Measurements from ENCODE around the gene ANXA2. TPM values are rescaled to one million over a fixed set of nuclear protein-coding genes. Genes with fewer than 3 reads are reported as not detected.

ANXA2 gene
- total and polyA plus RNA-seq, 2 donors from 2014 or later: 383 to 867 TPM

DNA sequence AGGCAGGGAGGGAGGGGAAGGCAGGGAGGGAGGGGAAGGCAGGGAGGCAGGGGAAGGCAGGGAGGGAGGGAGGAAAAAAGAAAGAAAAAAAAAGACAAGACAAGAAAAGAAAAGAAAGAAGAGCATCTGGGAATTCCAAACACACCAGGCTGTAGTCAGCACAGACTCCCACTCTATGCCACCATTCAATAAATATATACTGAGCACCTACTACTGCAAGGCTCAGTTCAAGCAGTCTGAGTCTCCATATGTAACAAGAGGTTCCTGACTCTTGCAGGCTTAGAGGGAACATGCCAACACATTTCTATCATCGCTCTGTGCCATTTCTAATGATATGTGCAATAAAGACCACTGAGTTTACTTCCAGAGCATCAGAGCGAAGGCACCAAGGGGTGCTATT, 47.7 kb downstream of the ANXA2 start:
- intact Hi-C loops (cut with DNase I): loop anchor here (10.0 kb wide), 1 partner anchor 85 kb away; no protein-coding TSS in a partner anchor
- H3K36me3 ChIP-seq (ENCODE audit: control insufficient read depth in 2 of 3, insufficient read depth in 3 of 3, low read length in 3 of 3): peaks cover 34 to 39% (median 37%) of the 10 kb centered on the region in 3 donors
- DNase-seq (no peak), FAIRE-seq (no peak)
- no peaks in the 10 kb centered on the region for H3K4me1 ChIP-seq (ENCODE audit: control insufficient read depth in 2 of 3, insufficient read depth in 2 of 3, low read depth in 1 of 3, low read length in 3 of 3)
- peaks cover 0 to 1% (median 0%) of the 10 kb centered on the region in 3 donors for H3K9me3 ChIP-seq (ENCODE audit: control insufficient read depth in 2 of 3, insufficient read depth in 1 of 3, low read length in 3 of 3)
- H3K27me3 ChIP-seq (ENCODE audit: control insufficient read depth, insufficient read depth, low read length): no peaks in the 10 kb centered on the region
- TF ChIP-seq, protein P1, sequence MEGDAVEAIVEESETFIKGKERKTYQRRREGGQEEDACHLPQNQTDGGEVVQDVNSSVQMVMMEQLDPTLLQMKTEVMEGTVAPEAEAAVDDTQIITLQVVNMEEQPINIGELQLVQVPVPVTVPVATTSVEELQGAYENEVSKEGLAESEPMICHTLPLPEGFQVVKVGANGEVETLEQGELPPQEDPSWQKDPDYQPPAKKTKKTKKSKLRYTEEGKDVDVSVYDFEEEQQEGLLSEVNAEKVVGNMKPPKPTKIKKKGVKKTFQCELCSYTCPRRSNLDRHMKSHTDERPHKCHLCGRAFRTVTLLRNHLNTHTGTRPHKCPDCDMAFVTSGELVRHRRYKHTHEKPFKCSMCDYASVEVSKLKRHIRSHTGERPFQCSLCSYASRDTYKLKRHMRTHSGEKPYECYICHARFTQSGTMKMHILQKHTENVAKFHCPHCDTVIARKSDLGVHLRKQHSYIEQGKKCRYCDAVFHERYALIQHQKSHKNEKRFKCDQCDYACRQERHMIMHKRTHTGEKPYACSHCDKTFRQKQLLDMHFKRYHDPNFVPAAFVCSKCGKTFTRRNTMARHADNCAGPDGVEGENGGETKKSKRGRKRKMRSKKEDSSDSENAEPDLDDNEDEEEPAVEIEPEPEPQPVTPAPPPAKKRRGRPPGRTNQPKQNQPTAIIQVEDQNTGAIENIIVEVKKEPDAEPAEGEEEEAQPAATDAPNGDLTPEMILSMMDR (IDR thresholded peaks at IDR 0.05; ENCODE audit: borderline replicate concordance, extremely low read depth, insufficient read depth): no peak
- no peak overlapping the region for H3K4me3 ChIP-seq (ENCODE audit: low read length in 3 of 3)
- no peak overlapping the region for H3K9ac ChIP-seq (ENCODE audit: low read length in 3 of 3)
- no peak overlapping the region for H3K27ac ChIP-seq (ENCODE audit: low read depth in 2 of 2, low read length in 2 of 2)

GRCh38 chr15:60349589-60349988, 48.2 kb downstream of the ANXA2 start:
- no peak for DNase-seq
- Histone ChIP-seq H3K9ac (ENCODE audit: low read length in 3 of 3) (no peak overlapping the region), H3K27me3 (ENCODE audit: control insufficient read depth, insufficient read depth, low read length) (no peaks in the 10 kb centered on the region), H3K36me3 (ENCODE audit: control insufficient read depth in 2 of 3, insufficient read depth in 3 of 3, low read length in 3 of 3) (peaks cover 32 to 39% (median 34%) of the 10 kb centered on the region in 3 donors), H3K4me1 (ENCODE audit: control insufficient read depth in 2 of 3, insufficient read depth in 2 of 3, low read depth in 1 of 3, low read length in 3 of 3) (no peaks in the 10 kb centered on the region), H3K9me3 (ENCODE audit: control insufficient read depth in 2 of 3, insufficient read depth in 1 of 3, low read length in 3 of 3) (peaks cover 0 to 1% (median 0%) of the 10 kb centered on the region in 3 donors), H3K4me3 (ENCODE audit: low read length in 3 of 3) (no peak overlapping the region), H3K27ac (ENCODE audit: low read depth in 2 of 2, low read length in 2 of 2) (no peak overlapping the region)
- intact Hi-C loops (cut with DNase I): no loop called here
- TF ChIP-seq, protein P1 (IDR thresholded peaks at IDR 0.05; ENCODE audit: borderline replicate concordance, extremely low read depth, insufficient read depth): no peak
- no peak for FAIRE-seq

GRCh38 chr15:60347480-60348049, 50.2 kb downstream of the ANXA2 start:
- TF ChIP-seq, protein P1 (IDR thresholded peaks at IDR 0.05; ENCODE audit: borderline replicate concordance, extremely low read depth, insufficient read depth): no peak
- Histone ChIP-seq H3K4me1 (ENCODE audit: control insufficient read depth in 2 of 3, insufficient read depth in 2 of 3, low read depth in 1 of 3, low read length in 3 of 3) (no peaks in the 10 kb centered on the region), H3K27ac (ENCODE audit: low read depth in 2 of 2, low read length in 2 of 2) (no peak overlapping the region), H3K4me3 (ENCODE audit: low read length in 3 of 3) (no peak overlapping the region), H3K9me3 (ENCODE audit: control insufficient read depth in 2 of 3, insufficient read depth in 1 of 3, low read length in 3 of 3) (no peaks in the 10 kb centered on the region), H3K36me3 (ENCODE audit: control insufficient read depth in 2 of 3, insufficient read depth in 3 of 3, low read length in 3 of 3) (peaks cover 22 to 33% (median 28%) of the 10 kb centered on the region in 3 donors), H3K9ac (ENCODE audit: low read length in 3 of 3) (no peak overlapping the region), H3K27me3 (ENCODE audit: control insufficient read depth, insufficient read depth, low read length) (no peaks in the 10 kb centered on the region)
- no peak for FAIRE-seq
- DNase-seq: no peak
- intact Hi-C loops (cut with DNase I): no loop called here

DNA sequence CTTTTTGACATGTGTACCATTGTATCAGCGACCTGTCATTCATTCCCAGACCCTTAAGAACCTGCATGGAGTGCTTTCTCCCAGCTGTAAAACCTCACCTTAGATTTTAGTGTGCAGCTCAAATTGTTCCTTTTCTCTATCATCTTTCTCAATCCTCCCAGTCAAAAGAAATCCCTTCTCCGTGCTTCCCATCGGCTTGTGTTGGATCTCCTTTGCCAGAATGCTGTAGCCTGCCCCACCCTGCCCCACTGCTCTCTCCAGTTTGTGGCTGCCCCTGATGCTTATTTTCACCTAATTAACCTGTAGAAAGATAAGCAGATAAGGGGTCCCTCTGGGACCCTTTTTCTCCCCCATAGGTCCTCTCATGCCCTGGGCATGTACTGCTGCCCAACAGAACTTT, 51.1 kb downstream of the ANXA2 start:
- DNase-seq (no peak), FAIRE-seq (no peak)
- Histone ChIP-seq H3K9ac (ENCODE audit: low read length in 3 of 3) (no peak overlapping the region), H3K27ac (ENCODE audit: low read depth in 2 of 2, low read length in 2 of 2) (no peak overlapping the region), H3K4me1 (ENCODE audit: control insufficient read depth in 2 of 3, insufficient read depth in 2 of 3, low read depth in 1 of 3, low read length in 3 of 3) (no peaks in the 10 kb centered on the region), H3K36me3 (ENCODE audit: control insufficient read depth in 2 of 3, insufficient read depth in 3 of 3, low read length in 3 of 3) (peaks cover 22 to 28% (median 24%) of the 10 kb centered on the region in 3 donors), H3K9me3 (ENCODE audit: control insufficient read depth in 2 of 3, insufficient read depth in 1 of 3, low read length in 3 of 3) (no peaks in the 10 kb centered on the region), H3K27me3 (ENCODE audit: control insufficient read depth, insufficient read depth, low read length) (no peaks in the 10 kb centered on the region), H3K4me3 (ENCODE audit: low read length in 3 of 3) (no peak overlapping the region)
- TF ChIP-seq, protein P1 (IDR thresholded peaks at IDR 0.05; ENCODE audit: borderline replicate concordance, extremely low read depth, insufficient read depth): no peak
- intact Hi-C loops (cut with DNase I): no loop called here
